SU-DHL-6 (cell line): ENCODE measurements around the gene TMEM184A.

Experiments
- H2AFZ ChIP-seq: fragments of 200-600 bp; sonication (generic); 2 replicates; pipeline ENCODE4 v1.6.1; 2014; ENCODE audit warnings: low read depth, mild to moderate bottlenecking, moderate library complexity, mixed read lengths, antibody characterized with exemption, low read length; ENCODE audit not compliant: severe bottlenecking
- H3F3A ChIP-seq: fragments of 200-600 bp; shearing (Covaris generic); 2 replicates; pipeline ENCODE4 v1.6.0; 2016; ENCODE audit warnings: antibody characterized with exemption, mild to moderate bottlenecking; ENCODE audit not compliant: insufficient read depth
- H3K27ac ChIP-seq: fragments of 200-600 bp; sonication (generic); 2 replicates; pipeline ENCODE4 v1.5.1; 2016; ENCODE audit warnings: low read depth, mild to moderate bottlenecking, low read length, moderate library complexity, mixed read lengths
- H3K27me3 ChIP-seq: fragments of 200-600 bp; sonication (generic), shearing (Covaris generic); 2 replicates; pipeline ENCODE4 v1.6.0; 2014; ENCODE audit warnings: mild to moderate bottlenecking, low read length
- H3K36me3 ChIP-seq: fragments of 200-600 bp; sonication (generic); 2 replicates; pipeline ENCODE4 v1.6.1; 2014; ENCODE audit warnings: mild to moderate bottlenecking, low read length, mixed read lengths
- H3K4me2 ChIP-seq: fragments of 300-600, 200-600 bp; shearing (Covaris generic), sonication (generic); 2 replicates; pipeline ENCODE4 v1.6.0; 2014; ENCODE audit warnings: low read length, low read depth, mild to moderate bottlenecking; ENCODE audit not compliant: poor library complexity, severe bottlenecking
- H3K4me3 ChIP-seq: fragments of 200-600 bp; sonication (generic); 2 replicates; pipeline ENCODE4 v1.5.1; 2014; ENCODE audit warnings: antibody characterized with exemption, low read length, mild to moderate bottlenecking, mixed read lengths; ENCODE audit not compliant: insufficient read depth, poor library complexity, severe bottlenecking
- H3K79me2 ChIP-seq: fragments of 200-600 bp; sonication (generic); 2 replicates; pipeline ENCODE4 v1.6.1; 2014; ENCODE audit warnings: mild to moderate bottlenecking, low read length, moderate library complexity; ENCODE audit not compliant: insufficient read depth
- H3K9ac ChIP-seq: fragments of 200-600 bp; sonication (generic); 2 replicates; pipeline ENCODE4 v1.7.0; 2014; ENCODE audit warnings: mild to moderate bottlenecking, low read length
- H3K9me2 ChIP-seq: fragments of 200-600 bp; sonication (generic); replicated peaks from 2 replicates; pipeline ENCODE4 v1.6.1; 2014; ENCODE audit warnings: low read length; ENCODE audit not compliant: insufficient read depth
- H3K9me3 ChIP-seq: fragments of 200-600 bp; sonication (generic); 2 replicates; pipeline ENCODE4 v1.6.1; 2014; ENCODE audit warnings: low read length, mixed read lengths; ENCODE audit not compliant: insufficient read depth
- H4K20me1 ChIP-seq: fragments of 200-600 bp; sonication (generic); 2 replicates; pipeline ENCODE4 v1.6.1; 2014; ENCODE audit warnings: low read depth, mild to moderate bottlenecking, antibody characterized with exemption, low read length, moderate library complexity, mixed read lengths
- EZH2phosphoT487 ChIP-seq: fragments of 200-600 bp; sonication (generic), shearing (Covaris generic); conservative IDR thresholded peaks from 2 replicates; pipeline ENCODE4 v1.6.1; 2018; ENCODE audit warnings: mild to moderate bottlenecking, antibody characterized with exemption, low read length, moderate library complexity, mixed read lengths
- TF ChIP-seq, protein P1 (sequence below): fragments of 200-600 bp; sonication (generic); IDR thresholded peaks from one replicate; pipeline ENCODE4 v1.5.1; 2017; ENCODE audit warnings: antibody characterized with exemption, mild to moderate bottlenecking, low read length, moderate library complexity; ENCODE audit not compliant: insufficient read depth, poor library complexity, severe bottlenecking

TMEM184A gene

DNA sequence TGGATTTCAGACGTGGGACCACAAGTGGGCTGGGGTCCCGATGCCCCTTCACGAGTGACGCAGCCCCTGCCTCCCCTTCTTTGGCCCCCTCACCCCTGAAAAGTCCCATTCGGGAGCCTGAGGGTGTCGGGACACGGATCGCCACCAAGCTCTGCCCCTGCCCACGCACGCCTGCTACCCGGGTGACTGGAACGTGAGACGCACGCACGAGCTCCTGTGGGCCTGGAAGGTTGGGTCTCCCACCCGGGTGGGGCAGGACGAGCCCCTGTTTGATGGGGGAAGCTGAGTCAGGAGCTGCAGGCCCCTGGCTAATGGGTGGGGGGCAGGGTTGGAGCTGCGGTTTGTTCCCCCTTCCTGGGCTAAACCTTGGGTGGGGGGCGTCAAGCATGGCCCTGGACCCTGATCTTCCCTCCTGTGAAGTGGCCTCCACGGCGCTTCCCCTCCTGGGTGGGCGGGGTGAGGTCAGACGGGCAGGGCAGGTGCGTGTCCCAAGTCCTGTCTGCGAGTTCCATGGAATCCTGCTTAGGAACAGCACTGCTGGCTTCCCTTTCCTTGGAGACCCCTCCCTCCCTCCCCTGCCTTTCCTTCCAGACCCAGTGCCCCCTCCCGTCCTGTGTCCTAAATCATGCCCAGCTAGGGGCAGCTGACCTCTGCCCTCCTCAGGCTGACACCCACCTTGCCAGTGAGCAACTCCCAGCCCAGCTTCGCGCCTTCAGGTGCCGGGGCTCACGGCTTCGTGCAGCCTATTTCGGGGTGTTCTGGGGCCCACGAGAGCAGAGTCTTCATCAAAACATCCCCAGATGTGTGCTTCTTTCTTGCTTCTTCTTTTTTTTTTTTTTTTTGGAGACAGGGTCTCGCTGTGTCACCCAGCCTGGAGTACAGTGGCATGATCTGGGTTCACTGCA lies 5.3 kb upstream of the TMEM184A start:
- Histone ChIP-seq H3K4me2 (no peak overlapping the region), H3K36me3 (no peaks in the 10 kb centered on the region), H3K27ac (no peak overlapping the region), H3K9ac (no peak overlapping the region), H3K9me2 (no peaks in the 10 kb centered on the region), H3K9me3 (no peaks in the 10 kb centered on the region), H3K27me3 (no peaks in the 10 kb centered on the region), H4K20me1 (no peaks in the 10 kb centered on the region), H3K79me2 (no peaks in the 10 kb centered on the region), H3K4me3 (no peak overlapping the region), H2AFZ (no peak overlapping the region), H3F3A (no peaks in the 10 kb centered on the region)
- no peak for TF ChIP-seq EZH2phosphoT487
- TF ChIP-seq, protein P1, sequence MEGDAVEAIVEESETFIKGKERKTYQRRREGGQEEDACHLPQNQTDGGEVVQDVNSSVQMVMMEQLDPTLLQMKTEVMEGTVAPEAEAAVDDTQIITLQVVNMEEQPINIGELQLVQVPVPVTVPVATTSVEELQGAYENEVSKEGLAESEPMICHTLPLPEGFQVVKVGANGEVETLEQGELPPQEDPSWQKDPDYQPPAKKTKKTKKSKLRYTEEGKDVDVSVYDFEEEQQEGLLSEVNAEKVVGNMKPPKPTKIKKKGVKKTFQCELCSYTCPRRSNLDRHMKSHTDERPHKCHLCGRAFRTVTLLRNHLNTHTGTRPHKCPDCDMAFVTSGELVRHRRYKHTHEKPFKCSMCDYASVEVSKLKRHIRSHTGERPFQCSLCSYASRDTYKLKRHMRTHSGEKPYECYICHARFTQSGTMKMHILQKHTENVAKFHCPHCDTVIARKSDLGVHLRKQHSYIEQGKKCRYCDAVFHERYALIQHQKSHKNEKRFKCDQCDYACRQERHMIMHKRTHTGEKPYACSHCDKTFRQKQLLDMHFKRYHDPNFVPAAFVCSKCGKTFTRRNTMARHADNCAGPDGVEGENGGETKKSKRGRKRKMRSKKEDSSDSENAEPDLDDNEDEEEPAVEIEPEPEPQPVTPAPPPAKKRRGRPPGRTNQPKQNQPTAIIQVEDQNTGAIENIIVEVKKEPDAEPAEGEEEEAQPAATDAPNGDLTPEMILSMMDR = no peak

DNA sequence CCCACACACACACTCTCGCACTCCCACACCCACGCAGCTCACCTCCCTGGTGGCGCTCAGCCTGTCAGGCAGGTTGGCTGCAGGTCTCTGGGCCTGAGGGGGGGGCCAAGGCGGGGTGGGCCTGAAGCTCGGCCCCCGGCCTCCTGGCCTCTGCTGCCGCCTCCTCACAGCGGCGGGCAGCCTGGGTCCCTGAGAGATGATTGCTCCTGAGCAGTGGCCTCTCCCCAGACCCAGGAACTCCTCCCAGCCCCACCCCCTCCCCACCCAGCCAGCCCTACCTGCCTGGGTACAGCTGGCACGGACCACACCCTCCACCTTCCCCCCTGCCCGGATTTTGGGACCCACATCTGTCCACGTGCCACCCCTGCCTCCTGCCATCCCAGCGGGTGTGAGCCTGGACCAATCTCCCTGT lies 4.6 kb upstream of the TMEM184A start:
- no peak overlapping the region for H2AFZ ChIP-seq
- H3K36me3 ChIP-seq = no peaks in the 10 kb centered on the region

DNA sequence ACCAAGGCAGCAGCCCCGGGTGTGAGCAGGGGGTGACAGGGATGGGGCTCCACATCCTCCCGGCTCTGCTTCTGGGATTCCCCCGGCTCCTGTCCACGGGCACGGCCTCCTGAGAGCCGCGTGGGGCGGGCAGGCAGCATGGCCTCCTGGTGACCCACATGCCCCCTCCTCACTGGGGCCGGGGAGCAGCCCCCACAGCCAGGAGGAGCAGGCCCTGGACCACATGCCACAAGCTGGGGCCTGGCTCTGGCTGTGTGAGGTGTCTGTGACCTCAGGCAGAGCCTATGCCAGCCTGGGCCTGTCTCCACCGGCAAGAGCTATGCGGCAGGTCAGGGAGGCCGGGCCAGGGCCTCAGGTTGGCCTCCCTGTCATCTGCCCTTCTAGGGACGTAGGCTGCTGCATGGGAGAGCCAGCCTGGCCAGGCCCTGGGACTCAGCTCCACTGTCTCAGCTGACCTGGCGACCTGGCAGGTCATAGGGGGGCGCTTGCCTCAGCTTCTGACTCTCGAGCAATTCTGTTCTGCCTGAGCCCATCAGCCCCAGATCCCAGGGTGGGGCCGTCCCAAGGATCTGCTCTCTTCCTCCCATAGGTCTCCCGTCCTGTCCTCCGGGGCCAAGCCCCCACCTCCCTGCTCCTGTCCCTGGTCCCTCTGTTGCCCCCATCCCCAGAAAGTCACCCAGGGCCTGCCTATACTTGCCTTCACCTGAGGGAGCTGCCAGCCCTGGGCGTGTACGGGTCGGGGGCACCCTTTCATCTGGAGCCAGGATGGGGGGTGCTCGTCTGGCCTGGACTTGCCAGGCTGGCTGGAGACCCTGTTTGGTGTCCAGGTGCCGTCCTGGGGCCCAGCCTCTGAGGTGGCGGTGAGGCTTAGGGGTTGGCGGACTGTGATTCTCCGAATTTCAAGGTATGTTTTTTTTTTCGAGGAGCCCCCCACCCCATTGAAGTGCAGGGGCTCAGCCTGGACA lies 3.9 kb upstream of the TMEM184A start:
- H3K27ac ChIP-seq = no peak overlapping the region
- H3K4me2 ChIP-seq = no peak overlapping the region
- no peaks in the 10 kb centered on the region for H3K9me3 ChIP-seq
- H3K27me3 ChIP-seq = no peaks in the 10 kb centered on the region
- no peaks in the 10 kb centered on the region for H4K20me1 ChIP-seq
- H3K79me2 ChIP-seq = no peaks in the 10 kb centered on the region
- no peak overlapping the region for H2AFZ ChIP-seq
- no peaks in the 10 kb centered on the region for H3F3A ChIP-seq
- H3K9me2 ChIP-seq = no peaks in the 10 kb centered on the region
- H3K9ac ChIP-seq = no peak overlapping the region
- no peak for TF ChIP-seq EZH2phosphoT487
- TF ChIP-seq, protein P1 = no peak
- no peak overlapping the region for H3K4me3 ChIP-seq
- no peaks in the 10 kb centered on the region for H3K36me3 ChIP-seq

More for the DNA sequence above, 4.6 kb upstream of the TMEM184A start:
- Histone ChIP-seq H3K4me3 (no peak overlapping the region), H3K79me2 (no peaks in the 10 kb centered on the region), H3K27ac (no peak overlapping the region), H3K9me2 (no peaks in the 10 kb centered on the region), H3K4me2 (no peak overlapping the region), H3K9me3 (no peaks in the 10 kb centered on the region), H3K27me3 (no peaks in the 10 kb centered on the region), H4K20me1 (no peaks in the 10 kb centered on the region), H3F3A (no peaks in the 10 kb centered on the region), H3K9ac (no peak overlapping the region)
- no peak for TF ChIP-seq EZH2phosphoT487
- TF ChIP-seq, protein P1 = no peak
